HFF-Myc (cell line): ENCODE results near the gene GSTA5.

Source experiments
- DNase-seq: peaks from one replicate; pipeline ENCODE4 v3.0.0-alpha.2; 2011; ENCODE audit warnings: low read depth; ENCODE audit errors: extremely low read depth
- H3K4me3 ChIP-seq: replicated peaks from 2 replicates; pipeline ENCODE4 v1.5.1; 2011; ENCODE audit warnings: low read depth, mild to moderate bottlenecking, control low read depth, low read length
- CTCF ChIP-seq: IDR thresholded peaks from 2 replicates; pipeline ENCODE4 v1.5.1; 2012; ENCODE audit warnings: mild to moderate bottlenecking, low read depth, low read length, control low read depth; ENCODE audit errors: missing control alignments

The GSTA5 gene

GRCh38 chr6:52840763-52841585, at the start of gene GSTA5:
GSTA5 (minus strand) TSS chr6:52840813.
- no peak within 1 kb of the TSS for H3K4me3 ChIP-seq
- DNase-seq, result no peak
- no peak for TF ChIP-seq CTCF

DNA sequence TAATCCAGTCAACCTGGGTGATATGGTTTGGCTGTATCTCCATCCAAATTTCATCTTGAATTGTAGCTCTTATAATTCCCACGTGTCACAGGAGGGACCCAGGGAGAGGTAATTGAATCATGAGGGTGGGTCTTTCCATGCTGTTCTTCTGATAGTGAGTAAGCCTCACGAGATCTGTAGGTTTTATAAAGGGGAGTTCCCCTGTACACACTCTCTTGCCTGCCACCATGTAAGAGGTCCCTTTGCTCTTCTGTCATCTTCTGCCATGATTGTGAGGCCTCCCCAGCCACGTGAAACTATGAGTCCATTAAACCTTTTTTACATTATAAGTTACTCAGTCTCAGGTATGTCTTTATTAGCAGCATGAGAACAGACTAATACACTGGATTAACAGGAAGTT, 49.4 kb upstream of the GSTA5 start:
- DNase-seq, result no peak
- no peak for TF ChIP-seq CTCF
- H3K4me3 ChIP-seq, result no peak overlapping the region

DNA sequence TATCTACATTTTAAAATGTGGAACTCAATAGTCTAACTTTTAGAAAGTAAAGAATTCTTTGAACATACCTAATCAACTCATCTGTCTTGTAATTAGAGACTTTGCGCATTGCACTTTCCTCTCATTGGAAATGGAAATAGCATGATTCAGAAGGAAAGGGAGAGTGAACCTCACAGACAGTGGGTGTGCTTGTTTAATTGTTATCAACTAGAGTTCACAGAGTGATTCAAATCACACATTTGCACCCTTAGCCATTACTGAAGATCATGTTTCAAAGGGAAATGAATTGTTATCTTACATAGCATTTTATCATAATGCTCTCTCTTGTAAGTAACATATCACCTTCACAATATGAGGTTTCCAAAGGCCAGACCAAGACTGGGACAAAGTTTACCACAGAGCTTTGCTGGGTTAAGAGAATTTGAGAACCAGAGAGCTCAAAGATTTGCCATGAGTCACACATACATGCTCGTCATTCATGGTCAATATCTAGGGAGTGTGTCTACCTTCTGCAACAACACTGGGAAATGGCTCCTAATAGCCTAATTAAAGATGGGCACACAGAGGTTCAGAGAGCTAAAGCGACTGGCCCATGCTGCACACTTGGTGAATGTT, 47.4 kb upstream of the GSTA5 start:
- H3K4me3 ChIP-seq, result no peak overlapping the region
- no peak for TF ChIP-seq CTCF
- no peak for DNase-seq

- TF ChIP-seq CTCF, result peak; percentile 82
- peak; percentile 47 for DNase-seq
- H3K4me3 ChIP-seq, result peak overlapping the region; percentile 34
Measured at GRCh38 chr6:52881996-52882841, 41.6 kb upstream of the GSTA5 start.

DNA sequence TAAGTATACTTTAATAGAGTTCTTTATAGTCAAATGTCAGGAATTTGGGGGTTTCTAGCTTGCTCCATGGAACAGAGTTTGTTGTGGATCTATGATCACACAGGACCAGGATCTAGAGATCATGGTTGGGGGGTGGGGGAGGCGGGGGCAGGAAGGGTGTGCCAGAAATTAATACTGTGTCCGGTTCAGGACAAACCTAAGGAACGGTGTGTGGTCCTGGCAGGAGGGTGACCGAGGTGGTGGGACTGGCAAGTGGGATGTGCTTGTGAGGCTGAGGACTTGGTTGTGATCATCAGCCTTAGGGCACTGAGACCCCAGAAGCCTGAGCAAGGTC, 41.0 kb upstream of the GSTA5 start:
- no peak overlapping the region; the same call in 1 of the 2 replicates for H3K4me3 ChIP-seq
- DNase-seq, result no peak
- TF ChIP-seq CTCF, result no peak

DNA sequence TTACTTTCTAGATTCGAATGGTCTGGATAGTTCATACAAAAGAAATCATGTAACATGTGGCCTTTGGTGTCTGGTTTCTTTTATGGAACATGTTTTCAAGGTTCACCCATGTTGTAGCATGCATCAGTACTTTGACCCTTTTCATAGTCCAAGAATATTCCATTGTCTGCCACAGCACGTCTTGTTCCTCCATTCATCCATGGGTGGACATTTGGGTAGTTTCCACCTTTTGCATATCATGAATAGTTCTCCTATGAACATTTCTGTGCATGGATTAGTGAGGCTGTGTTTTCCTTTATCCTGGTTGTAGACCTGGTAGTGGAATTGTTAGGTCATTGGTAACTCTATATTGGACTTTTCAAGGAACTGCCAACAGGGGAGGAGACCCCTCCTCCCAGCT, 37.2 kb upstream of the GSTA5 start:
- no peak for TF ChIP-seq CTCF
- no peak for DNase-seq

More for the DNA sequence above, 37.2 kb upstream of the GSTA5 start:
- H3K4me3 ChIP-seq, result no peak overlapping the region
